Ramos (cell line): ENCODE results near the gene LRPPRC.

Experiments
- in situ Hi-C: fragments of 300-500 bp; cut with MboI; formaldehyde crosslinking; loops from one replicate; pipeline ENCODE4 v1.14.3; 2022; ENCODE audit warnings: low sequenced_read_pairs; ENCODE audit not compliant: unreplicated experiment

LRPPRC gene

GRCh38 chr2:43838560-43839267 is 157.1 kb downstream of the LRPPRC start, which contains the start of the genes ABCG5 and ABCG8:
Gene ABCG5 (minus strand): TSS chr2:43838839. CDS start chr2:43838679, 160 bp downstream.
Gene ABCG8 (plus strand): TSS chr2:43838971. CDS start chr2:43839054, 83 bp downstream.
- in situ Hi-C loops, result no loop called here

- in situ Hi-C loops, result no loop called here
Measured at GRCh38 chr2:43837831-43838559, 157.8 kb downstream of the LRPPRC start.

- in situ Hi-C loops, result no loop called here
Measured at GRCh38 chr2:43837033-43837432, 158.8 kb downstream of the LRPPRC start.
